Umbilical cord (tissue), 2 donors: Measurements from ENCODE around the gene GRIN3B. TPM values are rescaled to one million over a fixed set of nuclear protein-coding genes. Genes with fewer than 3 reads are reported as not detected.
"Not testable (repeated sequence)": the region's sequence is repeated elsewhere in the genome, so short reads cannot be mapped to it uniquely, and the experiment has no call there.

ENCODE experiments used
- DNase-seq: peaks from one replicate; pipeline ENCODE4 v3.0.0-alpha.2; 2015; ENCODE audit warnings: low spot score
- total RNA-seq: library from RNA; depleted of rRNA; stranded (reverse); fragments of >200 nt; gene quantifications from one replicate; pipeline ENCODE4 v1.2.3, GENCODE V29; 2014; ENCODE audit warnings: low replicate concordance; ENCODE audit not compliant: insufficient read depth

The GRIN3B gene
- total RNA-seq, 1 donor from 2014 or later, result not detected

DNA sequence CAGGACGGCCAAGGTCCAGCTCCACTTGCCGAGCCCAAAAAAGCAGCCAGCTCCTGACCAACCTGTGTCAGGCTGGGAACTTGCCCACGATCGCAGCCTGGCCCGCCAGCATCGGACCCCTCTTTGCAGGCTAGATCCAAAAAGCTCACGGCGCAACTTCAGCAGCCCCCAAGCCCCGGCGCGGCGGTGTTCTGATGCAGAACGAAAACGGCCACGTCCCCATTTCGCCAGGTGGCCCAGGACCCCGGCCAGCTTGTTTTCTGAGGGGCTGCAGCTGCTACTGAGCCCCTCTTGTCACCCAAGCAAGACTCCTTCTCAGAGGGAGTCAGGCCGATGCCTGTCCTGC lies 19.4 kb downstream of the GRIN3B start:
- DNase-seq, result no peak

DNA sequence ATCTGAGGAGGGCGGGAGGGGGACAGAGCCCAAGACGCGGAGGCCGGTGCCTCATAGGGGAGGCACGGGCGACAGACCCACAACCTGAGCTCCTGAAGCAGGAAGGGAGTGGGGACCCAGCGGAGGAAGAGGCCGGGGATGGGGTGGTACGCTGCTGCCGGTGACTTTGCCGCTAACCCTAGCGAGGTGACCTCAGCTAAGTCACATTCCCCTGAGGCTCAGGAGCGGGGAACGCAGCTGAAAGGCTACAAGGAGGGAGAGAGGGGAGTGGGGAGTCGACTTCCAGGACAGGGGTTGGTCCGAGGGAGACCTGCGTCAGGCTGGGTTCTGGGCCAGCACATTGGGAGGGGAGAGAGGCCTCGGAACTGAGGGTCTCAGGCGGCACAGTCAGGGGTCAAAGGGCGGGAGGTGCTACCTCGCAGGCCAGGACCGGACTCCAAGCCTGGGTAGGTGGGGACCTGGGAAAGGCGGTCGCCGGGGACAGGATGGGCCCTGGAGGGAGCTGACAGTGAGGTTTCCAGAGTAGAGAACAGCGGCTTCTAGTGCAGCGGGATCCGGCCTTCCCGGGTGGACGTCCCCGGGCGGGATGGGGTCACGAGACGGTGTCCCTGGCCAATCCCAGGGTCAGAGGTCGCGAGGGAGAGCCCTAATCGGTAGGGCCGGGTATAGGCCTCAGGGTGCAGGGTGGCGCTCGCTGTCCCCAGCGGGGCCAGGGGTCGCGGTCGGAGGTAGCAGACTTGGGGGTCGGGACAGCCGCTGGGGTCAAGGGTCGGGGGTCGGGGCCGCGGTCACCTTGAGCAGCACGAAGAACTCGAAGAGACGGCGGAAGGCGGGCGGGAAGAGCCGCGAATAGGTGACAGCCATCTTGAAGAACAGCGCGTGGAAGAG lies 20.0 kb downstream of the GRIN3B start:
- DNase-seq, result no peak

DNA sequence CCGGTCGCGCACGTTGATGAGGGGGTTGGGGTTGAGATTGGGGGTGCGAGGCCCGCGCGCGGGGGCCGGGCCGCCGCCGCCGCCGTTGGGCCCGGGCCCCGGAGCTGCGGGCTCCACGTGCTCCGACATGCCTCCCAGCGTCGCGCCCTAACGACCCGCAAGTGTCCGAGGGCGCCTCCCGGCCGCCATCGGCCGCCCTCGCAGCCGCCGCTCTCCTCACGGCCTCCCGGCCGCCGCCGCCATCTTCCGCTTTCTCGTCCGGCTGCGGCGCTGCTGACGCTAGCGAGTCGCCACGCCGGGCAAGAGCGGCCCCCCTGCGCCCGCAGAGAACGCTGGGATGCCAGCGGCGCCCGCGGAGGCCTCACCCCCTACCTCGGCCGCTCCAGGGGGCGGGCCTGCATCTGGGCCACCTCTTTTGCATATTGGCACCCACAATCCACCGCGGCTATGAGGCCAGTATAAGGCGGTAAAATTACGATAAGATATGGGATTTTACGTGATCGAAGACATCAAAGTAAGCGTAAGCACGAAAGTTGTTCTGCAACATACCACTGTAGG lies 20.7 kb downstream of the GRIN3B start, which contains the start of gene TMEM259:
TSS of gene TMEM259 (minus strand) at position 256 of the 558 bp plus-strand sequence. CDS start at position 129, 127 bp downstream.
- DNase-seq, result peak; percentile 99

DNA sequence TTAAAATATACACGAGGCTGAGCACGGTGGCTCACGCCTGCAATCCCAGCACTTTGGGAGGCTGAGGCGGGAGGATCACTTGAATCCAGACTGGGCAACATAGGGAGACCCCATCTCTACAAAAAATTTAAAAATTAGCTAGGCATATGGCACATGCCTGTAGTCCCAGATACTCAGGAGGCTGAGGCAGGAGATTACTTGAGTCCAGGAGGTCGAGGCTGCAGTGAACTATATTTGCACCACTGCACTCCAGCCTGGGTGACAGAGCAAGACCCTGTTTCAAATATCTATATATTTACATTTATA lies 23.6 kb downstream of the GRIN3B start:
- DNase-seq, result not testable (repeated sequence)

DNA sequence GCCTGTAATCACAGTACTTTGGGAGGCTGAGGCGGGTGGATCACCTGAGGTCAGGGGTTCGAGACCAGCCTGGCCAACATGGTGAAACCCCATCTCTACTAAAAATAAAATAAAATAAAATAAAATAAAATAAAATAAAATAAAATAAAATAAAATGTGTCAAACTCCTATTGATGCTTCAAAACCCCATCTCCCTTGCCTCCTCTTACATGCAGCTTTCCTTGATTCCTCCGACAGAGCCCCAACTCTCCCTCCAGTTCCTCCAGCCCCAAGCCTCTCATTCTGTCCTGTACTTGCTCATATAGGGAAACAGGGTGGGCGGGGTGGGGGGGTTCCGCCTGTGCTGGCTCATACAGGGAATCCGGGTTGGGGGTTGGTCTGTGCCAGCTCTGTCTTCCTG lies 24.9 kb downstream of the GRIN3B start:
- not testable (repeated sequence) for DNase-seq

DNA sequence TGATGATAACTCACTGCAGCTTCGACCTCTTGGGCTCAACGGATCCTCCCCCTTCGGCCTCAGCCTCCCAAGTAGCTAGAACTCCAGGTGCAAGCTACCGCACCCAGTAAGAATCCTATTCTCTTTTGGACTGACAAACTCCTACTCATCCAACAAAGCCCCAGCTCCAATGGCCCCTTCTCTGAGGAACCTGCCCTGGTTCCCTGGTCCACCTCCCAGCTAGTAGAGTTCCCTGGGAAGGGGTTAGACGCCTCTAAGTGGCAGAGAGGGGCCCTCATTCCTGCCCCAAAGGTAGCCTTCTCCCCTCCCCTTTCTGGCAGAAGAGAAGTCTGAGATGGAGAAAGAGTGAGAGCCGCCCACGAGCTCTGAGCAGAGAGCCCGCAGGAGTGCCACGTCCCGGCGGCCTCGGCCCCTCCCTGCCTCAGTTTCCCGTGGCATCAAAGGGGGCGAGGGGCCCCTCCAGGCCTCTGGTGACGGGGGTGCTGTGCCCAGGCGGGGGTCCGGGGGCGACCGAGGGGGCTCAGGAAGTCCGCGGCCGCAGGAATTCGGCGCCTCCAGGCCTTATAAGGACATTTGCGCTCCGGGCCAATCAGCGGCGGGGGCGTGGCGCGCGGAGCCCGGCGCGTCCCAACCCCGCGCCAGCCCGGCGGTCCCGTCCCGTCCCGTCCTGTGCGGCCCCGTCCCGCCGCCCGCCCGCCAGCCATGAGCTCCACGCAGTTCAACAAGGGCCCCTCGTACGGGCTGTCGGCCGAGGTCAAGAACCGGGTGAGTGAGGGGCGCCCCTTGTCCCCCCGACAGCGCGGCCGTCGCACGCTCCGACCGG lies 26.0 kb downstream of the GRIN3B start, which contains the start of gene CNN2:
TSS of gene CNN2 (plus strand) at position 649 of the 823 bp plus-strand sequence. CDS start at position 703, 54 bp downstream.
- DNase-seq, result peak; percentile 90

DNA sequence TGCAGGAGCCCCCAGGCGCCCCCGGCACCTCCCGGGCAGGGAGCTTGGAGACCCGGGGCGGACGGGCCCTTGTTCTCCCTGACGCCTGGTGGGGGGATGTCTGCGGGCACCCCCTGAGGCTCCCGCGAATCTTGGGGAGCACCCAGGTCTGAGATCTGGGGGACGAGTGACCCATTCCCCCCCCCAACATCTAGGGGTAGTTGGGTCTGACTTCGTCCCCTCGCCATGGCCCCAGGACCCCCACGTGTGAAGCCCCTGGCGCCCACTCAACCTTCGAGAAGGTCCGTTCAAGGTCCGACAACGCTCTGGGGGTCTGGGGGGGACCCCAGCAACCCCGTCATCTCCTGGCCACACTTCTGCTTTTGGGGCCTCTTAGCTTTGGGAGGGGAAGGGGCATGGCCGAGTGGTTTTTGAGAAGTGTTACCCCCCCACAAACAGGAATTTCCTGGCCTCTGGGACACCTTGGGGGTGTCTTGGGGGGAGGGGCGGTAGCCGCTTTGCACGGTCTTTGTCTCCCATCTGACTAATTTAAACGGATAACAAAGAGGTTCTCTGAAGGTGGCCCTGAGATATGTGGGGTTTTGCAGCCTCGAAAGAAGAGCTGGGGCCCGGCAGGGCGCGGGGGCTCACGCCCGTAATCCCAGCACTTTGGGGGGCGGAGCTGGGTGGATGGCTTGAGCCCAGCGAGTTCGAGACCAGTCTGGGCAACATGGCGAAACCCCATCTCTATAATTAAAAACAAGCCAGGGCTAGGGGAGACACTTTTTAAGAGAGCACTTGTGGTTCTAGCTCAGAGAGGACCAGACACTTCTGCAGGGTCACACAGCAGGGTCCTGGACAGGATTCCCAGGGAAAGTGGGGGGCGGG lies 26.8 kb downstream of the GRIN3B start:
- DNase-seq, result no peak

DNA sequence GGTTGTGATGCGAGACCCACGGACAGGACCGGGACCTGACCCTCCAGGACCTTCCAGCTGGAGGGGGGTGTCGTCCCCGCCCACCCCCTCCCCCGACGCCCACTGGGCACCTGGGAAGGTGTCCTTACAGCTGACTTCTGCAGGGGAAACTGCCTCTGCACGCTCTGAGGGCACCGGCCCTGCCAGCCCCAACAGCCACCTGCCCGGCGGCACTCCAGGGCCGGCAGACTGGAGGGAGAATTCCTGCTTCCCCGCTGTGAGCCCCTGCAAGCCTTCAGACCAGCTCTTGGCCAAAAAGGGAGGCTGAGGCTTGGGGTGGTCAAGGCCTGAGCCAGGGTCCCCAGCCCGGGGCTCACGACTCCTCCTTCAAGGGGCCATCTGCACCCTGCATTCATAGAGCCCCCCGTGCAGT lies 27.4 kb downstream of the GRIN3B start:
- no peak for DNase-seq

DNA sequence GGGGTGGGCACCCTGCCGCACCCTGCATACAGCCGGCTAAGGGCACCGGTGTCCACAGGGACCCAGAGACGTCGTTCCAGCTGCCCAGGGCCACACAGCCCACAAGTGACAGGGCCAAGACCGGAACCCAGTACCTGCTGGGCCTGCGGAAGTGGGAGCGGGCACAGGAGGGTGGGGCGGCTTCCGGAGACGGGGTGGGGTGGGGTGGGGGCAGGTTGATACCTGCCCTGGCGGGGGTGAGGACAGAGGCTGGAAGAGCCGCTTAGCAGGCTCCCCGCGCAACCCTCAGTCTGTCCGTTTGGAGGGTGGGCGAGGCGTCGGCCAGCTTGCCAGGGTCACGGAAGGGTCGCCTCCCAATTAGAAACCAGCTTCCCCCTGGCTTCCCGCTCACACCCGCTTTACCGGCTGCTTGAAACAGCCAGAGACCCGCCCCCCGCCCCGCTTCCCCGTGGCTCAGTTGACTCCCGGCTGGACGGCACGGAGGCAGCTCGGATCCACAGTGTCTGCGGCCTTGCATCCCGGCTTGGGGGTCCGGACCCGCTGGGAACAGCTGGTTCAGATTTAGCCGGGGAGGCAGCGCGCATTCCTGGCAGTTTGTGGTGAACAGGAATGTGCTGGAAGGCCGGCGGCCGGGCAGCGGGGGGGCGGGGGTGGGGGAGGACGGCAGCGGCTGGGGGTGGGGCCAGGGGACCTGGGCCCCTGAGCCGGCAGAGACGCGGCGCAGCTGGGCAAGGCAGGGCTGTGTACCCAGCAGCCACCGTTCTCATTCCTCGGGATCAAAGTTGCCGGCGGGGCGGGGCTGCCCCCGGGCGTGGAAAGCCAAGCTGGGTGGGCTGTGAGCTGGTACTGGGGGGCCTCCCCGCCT lies 28.1 kb downstream of the GRIN3B start:
- DNase-seq, result peak; percentile 91

DNA sequence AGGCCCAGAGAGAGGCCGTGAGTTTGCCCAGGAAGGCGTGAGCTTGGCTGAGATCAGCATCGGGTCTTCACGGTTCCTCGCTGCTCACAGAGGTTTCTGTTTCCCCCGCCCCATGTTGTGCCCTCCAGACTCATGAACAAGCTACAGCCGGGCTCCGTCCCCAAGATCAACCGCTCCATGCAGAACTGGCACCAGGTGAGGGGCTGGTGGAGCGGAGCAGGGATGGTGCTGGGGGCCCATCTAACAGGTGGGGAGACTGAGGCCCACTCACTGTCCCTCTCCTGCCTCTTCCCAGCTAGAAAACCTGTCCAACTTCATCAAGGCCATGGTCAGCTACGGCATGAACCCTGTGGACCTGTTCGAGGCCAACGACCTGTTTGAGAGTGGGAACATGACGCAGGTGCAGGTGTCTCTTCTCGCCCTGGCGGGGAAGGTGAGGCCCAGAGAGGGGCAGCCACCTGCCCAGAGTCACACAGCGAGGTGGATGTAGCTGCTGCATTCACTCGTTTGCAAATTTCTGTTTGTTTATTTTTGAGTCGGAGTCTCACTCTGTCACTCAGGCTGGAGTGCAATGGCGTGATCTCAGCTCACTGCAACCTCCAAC lies 32.1 kb downstream of the GRIN3B start:
- no peak for DNase-seq

GRCh38 chr19:1035998-1036621 lies 35.9 kb downstream of the GRIN3B start:
- DNase-seq, result no peak

GRCh38 chr19:1037621-1038064 lies 37.4 kb downstream of the GRIN3B start:
- no peak for DNase-seq

GRCh38 chr19:1038978-1039645 lies 38.9 kb downstream of the GRIN3B start:
- no peak for DNase-seq

DNA sequence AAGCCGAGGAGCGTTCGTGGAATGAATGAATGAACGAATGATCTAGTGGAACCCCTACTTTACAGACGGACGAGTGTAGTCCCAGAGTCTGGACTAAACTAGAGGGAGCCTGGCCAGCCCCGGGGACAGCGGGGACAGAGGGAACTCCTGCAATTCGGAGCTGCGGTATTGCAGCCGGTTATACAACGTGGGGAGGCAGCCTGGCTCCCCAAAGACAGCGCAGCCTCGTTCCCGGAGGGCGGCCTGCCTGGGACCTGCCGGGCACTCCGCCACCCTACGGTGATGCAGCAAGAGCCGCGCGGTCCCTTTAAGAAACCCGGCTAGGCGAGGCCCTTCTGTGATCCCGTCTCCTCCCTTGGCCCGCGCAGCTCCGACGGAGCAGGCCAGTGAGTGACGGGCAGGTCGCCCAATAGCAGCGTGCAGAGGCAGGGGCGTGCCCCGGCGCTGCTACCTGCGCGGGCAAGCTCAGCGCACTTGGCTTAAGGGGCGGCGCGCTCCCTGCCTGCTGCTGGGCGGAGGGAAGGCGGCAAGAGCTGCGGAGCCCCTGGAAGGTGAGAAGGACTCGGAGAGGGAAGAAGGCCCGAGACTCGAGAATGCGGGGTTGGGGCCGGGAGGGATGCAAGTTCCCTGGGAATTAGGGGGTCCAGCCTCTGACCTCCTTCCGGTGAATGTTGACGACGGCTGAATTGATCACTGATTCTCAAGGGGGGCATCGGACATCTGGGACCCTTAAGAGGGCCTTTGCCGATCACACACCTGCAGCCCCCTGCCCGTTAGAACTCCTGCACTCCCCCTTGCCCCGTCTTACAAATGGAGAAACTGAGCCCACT lies 39.6 kb downstream of the GRIN3B start, which contains the start of gene ABCA7:
TSS of gene ABCA7 (plus strand) at position 462 of the 830 bp plus-strand sequence. CDS start 1,255 bp downstream, outside the sequence.
- DNase-seq, result peak; percentile 98

DNA sequence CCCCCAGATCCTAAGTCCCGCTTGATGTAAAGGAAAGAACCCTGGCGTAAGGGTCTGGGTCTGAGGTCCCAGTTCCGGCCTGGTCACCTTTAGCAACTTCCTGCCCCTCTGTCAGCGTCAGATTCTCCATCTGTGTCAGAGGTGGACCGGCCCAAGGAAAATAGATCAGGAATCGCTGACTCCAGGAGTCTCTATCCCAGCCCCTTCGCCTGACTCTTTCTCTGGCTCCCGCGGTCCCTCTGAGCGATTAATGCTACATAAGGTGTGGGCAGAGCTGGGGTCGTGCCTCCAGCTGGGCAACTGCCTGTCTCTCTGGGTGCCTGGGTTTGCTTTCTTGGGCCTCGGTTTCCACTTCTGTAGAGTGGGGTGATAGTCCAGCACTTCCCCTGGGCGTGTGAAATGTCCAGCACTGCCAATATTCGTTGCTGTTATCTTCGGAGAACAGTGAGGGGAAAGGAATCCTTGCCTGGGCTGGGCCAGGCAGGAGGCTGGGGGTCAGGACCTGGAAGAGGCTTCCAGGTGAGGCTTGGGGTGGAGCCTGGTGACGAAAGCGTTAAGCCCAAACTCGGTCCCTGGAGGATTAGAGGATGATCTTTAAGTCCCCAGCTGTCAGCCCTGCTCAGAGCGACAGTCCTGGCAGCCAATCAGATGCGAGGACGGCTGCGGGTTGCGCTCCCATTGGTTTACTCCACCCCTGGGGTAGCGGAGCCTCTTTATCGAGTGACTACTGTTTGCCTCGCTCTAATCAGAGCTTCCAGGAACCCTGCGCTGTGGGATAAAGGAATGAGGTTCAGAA lies 40.5 kb downstream of the GRIN3B start:
- peak; percentile 90 for DNase-seq

- no peak for DNase-seq
These were observed 41.1 kb downstream of the GRIN3B start for GRCh38 chr19:1041272-1041834.
